NCI-H187 (cell line): Measurements from ENCODE around the gene TM9SF4.
"Not testable (repeated sequence)": the region's sequence is repeated elsewhere in the genome, so short reads cannot be mapped to it uniquely, and the experiment has no call there.

Source experiments
- DNase-seq, 2 experiments: peaks; one replicate each; lab custom pipeline; 2025; lab: John Stamatoyannopoulos, UW

Gene TM9SF4

GRCh38 chr20:32189691-32190615 lies 80.4 kb downstream of the TM9SF4 start:
- DNase-seq, result no peak

GRCh38 chr20:32190616-32191415 lies 81.3 kb downstream of the TM9SF4 start:
- DNase-seq, result no peak

- DNase-seq, result no peak
These were observed 81.9 kb downstream of the TM9SF4 start for GRCh38 chr20:32191422-32191821.

GRCh38 chr20:32191873-32192272 lies 82.4 kb downstream of the TM9SF4 start:
- DNase-seq, result no peak

GRCh38 chr20:32192698-32193097 lies 83.2 kb downstream of the TM9SF4 start:
- DNase-seq, result no peak

- DNase-seq, result not testable (repeated sequence)
These were observed 83.8 kb downstream of the TM9SF4 start for GRCh38 chr20:32193336-32193735.

GRCh38 chr20:32193996-32194395 lies 84.5 kb downstream of the TM9SF4 start:
- no peak for DNase-seq

- DNase-seq, result no peak
These were observed 86.1 kb downstream of the TM9SF4 start for GRCh38 chr20:32195581-32195980.

GRCh38 chr20:32196613-32197012 lies 87.1 kb downstream of the TM9SF4 start:
- not testable (repeated sequence) for DNase-seq

GRCh38 chr20:32197136-32197535 lies 87.6 kb downstream of the TM9SF4 start:
- not testable (repeated sequence) for DNase-seq

- DNase-seq, result no peak
These were observed 89.5 kb downstream of the TM9SF4 start for GRCh38 chr20:32199006-32199405.

- no peak for DNase-seq
These were observed 91.9 kb downstream of the TM9SF4 start for GRCh38 chr20:32201296-32201976.

GRCh38 chr20:32201977-32202363 lies 92.5 kb downstream of the TM9SF4 start:
- DNase-seq, result no peak

GRCh38 chr20:32203356-32204204 lies 94.1 kb downstream of the TM9SF4 start:
- no peak for DNase-seq

GRCh38 chr20:32204205-32205109 lies 94.9 kb downstream of the TM9SF4 start:
- no peak for DNase-seq

GRCh38 chr20:32205110-32205842 lies 95.8 kb downstream of the TM9SF4 start:
- DNase-seq, result no peak

- DNase-seq, result no peak
These were observed 96.6 kb downstream of the TM9SF4 start for GRCh38 chr20:32205843-32206759.
